Transverse colon (tissue), 4 donors: ENCODE measurements around the gene VGF. TPM values are rescaled to one million over a fixed set of nuclear protein-coding genes. Genes with fewer than 3 reads are reported as not detected.
A peak's percentile ranks its signal among the peaks of the same experiment; 100 is the strongest.

Experiments used
- DNase-seq: peaks from one replicate; pipeline ENCODE4 v3.0.0-alpha.2; 2019
- H3K27ac ChIP-seq, 4 donors: fragments of 200-600 bp; sonication (generic); 2 replicates each; pipeline ENCODE4 v1.5.1; 2016 to 2018; ENCODE audit warnings: inconsistent platforms in 4 of 4
- H3K27me3 ChIP-seq: fragments of 200-600 bp; sonication (generic); 2 replicates; pipeline ENCODE4 v1.5.1; 2017; ENCODE audit warnings: inconsistent platforms
- H3K36me3 ChIP-seq, 4 donors: fragments of 200-600 bp; sonication (generic); 2 replicates each; pipeline ENCODE4 v1.5.1; 2017 to 2019; ENCODE audit warnings: inconsistent platforms in 4 of 4
- H3K4me1 ChIP-seq, 4 donors: fragments of 200-600 bp; sonication (generic); 2 replicates each; pipeline ENCODE4 v1.5.1; 2017 to 2020; ENCODE audit warnings: inconsistent platforms in 4 of 4
- H3K4me3 ChIP-seq, 4 donors: fragments of 200-600 bp; sonication (generic); 1 replicate in 1 of 4; 2 replicates in 3 of 4; pipeline versions ENCODE4 v1.5.1 to v1.6.1; 2017 to 2019; ENCODE audit warnings: inconsistent platforms in 4 of 4
- H3K9me3 ChIP-seq, 2 donors: fragments of 200-600 bp; sonication (generic); 2 replicates each; pipeline ENCODE4 v1.5.1; 2017 to 2019; ENCODE audit warnings: inconsistent platforms in 2 of 2
- CTCF ChIP-seq, 5 experiments: fragments of 200-600 bp in 3 of 5; fragments of 450-650 bp in 2 of 5; sonication (generic) in 3 of 5; IDR thresholded peaks; 1 replicate in 2 of 5; 2 replicates in 3 of 5; pipeline ENCODE4 v1.5.1; 2016 to 2017; ENCODE audit warnings: antibody characterized with exemption in 5 of 5, inconsistent platforms in 3 of 5, mild to moderate bottlenecking in 2 of 5, moderate library complexity in 1 of 5
- EP300 ChIP-seq: sonication (generic); formaldehyde crosslinking; IDR thresholded peaks from one replicate; pipeline ENCODE4 v1.6.1; 2017; ENCODE audit warnings: antibody characterized with exemption, low read depth
- POLR2A ChIP-seq: fragments of 450-650 bp; IDR thresholded peaks from one replicate; pipeline ENCODE4 v1.6.1; 2016; ENCODE audit warnings: antibody characterized with exemption, mild to moderate bottlenecking, moderate library complexity
- POLR2AphosphoS5 ChIP-seq, 3 donors: sonication (generic); formaldehyde crosslinking; IDR thresholded peaks; one replicate each; pipeline ENCODE4 v1.6.1; 2016; ENCODE audit warnings: antibody characterized with exemption in 3 of 3
- WGBS, 2 donors: methylation state at CpG; one replicate each; pipeline ENCODE4 v1.1.5; 2018; ENCODE audit warnings: low coverage in 1 of 2; 5-methylcytosine and 5-hydroxymethylcytosine counted together
- in situ Hi-C, 4 donors: fragments of 200-750 bp; cut with MboI; loops; one replicate each; pipeline versions ENCODE4 v1.15.0 to v1.15.1; 2017; ENCODE audit warnings: low sequenced_read_pairs in 3 of 4, low pct_ligation_motif_present in 1 of 4, low pct_unique_long_range_greater_than_20kb in 1 of 4
- intact Hi-C: fragments of 100-400 bp; cut with DNase I; formaldehyde crosslinking; loops from one replicate; pipeline ENCODE4 v1.15.1; 2023; ENCODE audit warnings: low total_unique reads
- total RNA-seq, 4 donors: library from RNA; depleted of rRNA; stranded (reverse); fragments of >200 nt; gene quantifications; one replicate each; pipeline ENCODE4 v1.1.0, GENCODE V29; 2016

Gene VGF
- total RNA-seq, 4 donors from 2014 or later, result 0.95 TPM; not detected in 3

GRCh38 chr7:101167645-101168411, 2.5 kb upstream of the VGF start:
- Histone ChIP-seq H3K27ac (no peak overlapping the region), H3K36me3 (no peaks in the 10 kb centered on the region), H3K4me3 (no peak overlapping the region), H3K4me1 (peaks cover 29 to 52% (median 47%) of the 10 kb centered on the region in 4 donors), H3K9me3 (no peaks in the 10 kb centered on the region), H3K27me3 (peaks cover 98% of the 10 kb centered on the region)
- no peak for DNase-seq
- TF ChIP-seq CTCF (IDR thresholded peaks at IDR 0.05) (no peak), POLR2AphosphoS5 (IDR thresholded peaks at IDR 0.05) (no peak), POLR2A (no peak), EP300 (no peak)
- 4 to 9% methylated on average over 8 to 12 of the region's 12 CpGs for WGBS, 2 donors
- in situ Hi-C loops (no loop called here), intact Hi-C loops (no loop called here)

GRCh38 chr7:101166909-101167644, 1.7 kb upstream of the VGF start:
- Histone ChIP-seq H3K36me3 (no peaks in the 10 kb centered on the region), H3K4me1 (peaks cover 31 to 51% (median 48%) of the 10 kb centered on the region in 4 donors), H3K9me3 (no peaks in the 10 kb centered on the region), H3K4me3 (no peak overlapping the region), H3K27me3 (peaks cover 98% of the 10 kb centered on the region), H3K27ac (no peak overlapping the region)
- 5% methylated on average over 19 of the region's 19 CpGs; no CpG with 5 or more reads in 1 of the 2 donors for WGBS, 2 donors
- no peak for DNase-seq
- in situ Hi-C loops, result no loop called here
- intact Hi-C loops, result no loop called here
- no peak for TF ChIP-seq POLR2A
- TF ChIP-seq EP300, result no peak
- TF ChIP-seq CTCF (IDR thresholded peaks at IDR 0.05), result no peak
- no peak for TF ChIP-seq POLR2AphosphoS5 (IDR thresholded peaks at IDR 0.05)

- WGBS, 2 donors, result 3% methylated on average over 9 of the region's 11 CpGs; no CpG with 5 or more reads in 1 of the 2 donors
- intact Hi-C loops, result no loop called here
- H3K4me3 ChIP-seq, result no peak overlapping the region
- H3K27ac ChIP-seq, result no peak overlapping the region
- H3K27me3 ChIP-seq, result peaks cover 98% of the 10 kb centered on the region
- in situ Hi-C loops, result no loop called here
- DNase-seq, result no peak
- peaks cover 31 to 46% (median 44%) of the 10 kb centered on the region in 4 donors for H3K4me1 ChIP-seq
- H3K9me3 ChIP-seq, result no peaks in the 10 kb centered on the region
- no peaks in the 10 kb centered on the region for H3K36me3 ChIP-seq
- TF ChIP-seq POLR2AphosphoS5 (IDR thresholded peaks at IDR 0.05), result no peak
- no peak for TF ChIP-seq EP300
- TF ChIP-seq POLR2A, result no peak
- no peak for TF ChIP-seq CTCF (IDR thresholded peaks at IDR 0.05)
Measured at GRCh38 chr7:101166648-101166908, 1.2 kb upstream of the VGF start.

- in situ Hi-C loops (no loop called here), intact Hi-C loops (no loop called here)
- Histone ChIP-seq H3K4me1 (peaks cover 31 to 46% (median 43%) of the 10 kb centered on the region in 4 donors), H3K27me3 (peaks cover 98% of the 10 kb centered on the region), H3K4me3 (peak overlapping the region in 1 of 4 donors; percentile 12), H3K27ac (no peak overlapping the region), H3K36me3 (no peaks in the 10 kb centered on the region), H3K9me3 (no peaks in the 10 kb centered on the region)
- TF ChIP-seq EP300, result no peak
- TF ChIP-seq POLR2A, result no peak
- no peak for TF ChIP-seq POLR2AphosphoS5 (IDR thresholded peaks at IDR 0.05)
- no peak for TF ChIP-seq CTCF (IDR thresholded peaks at IDR 0.05)
- WGBS, 2 donors, result 2 to 3% methylated on average over 9 to 33 of the region's 38 CpGs
- DNase-seq, result no peak
Measured at GRCh38 chr7:101165958-101166647, 734 bp upstream of the VGF start.
